Muscle of arm (tissue), 12 donors: Measurements from ENCODE around the gene TARS1. TPM values are rescaled to one million over a fixed set of nuclear protein-coding genes. Genes with fewer than 3 reads are reported as not detected.
"Not testable (repeated sequence)": the region's sequence is repeated elsewhere in the genome, so short reads cannot be mapped to it uniquely, and the experiment has no call there.

Experiments used
- DNase-seq: peaks from one replicate; pipeline ENCODE4 v3.0.0-alpha.2; 2013
- polyA plus RNA-seq, 12 donors: library from polyadenylated mRNA; unstranded; fragments of 120-200 nt; gene quantifications; one replicate each; pipeline ENCODE4 v1.2.1, GENCODE V29; 2013; ENCODE audit not compliant: insufficient read length in 12 of 12

The TARS1 gene
- polyA plus RNA-seq, 12 donors: 69.0 to 120 (median 81.0) TPM; not detected in 1

- DNase-seq: no peak
Measured at GRCh38 chr5:33479311-33479710, 38.5 kb downstream of the TARS1 start.

- DNase-seq: no peak
Measured at GRCh38 chr5:33480876-33481275, 40.1 kb downstream of the TARS1 start.

- no peak for DNase-seq
Measured at GRCh38 chr5:33482335-33482734, 41.6 kb downstream of the TARS1 start.

GRCh38 chr5:33487236-33487635 is 46.5 kb downstream of the TARS1 start:
- DNase-seq: no peak

- no peak for DNase-seq
Measured at GRCh38 chr5:33488558-33489355, 48.0 kb downstream of the TARS1 start.

- no peak for DNase-seq
Measured at GRCh38 chr5:33489481-33490067, 48.8 kb downstream of the TARS1 start.

GRCh38 chr5:33490071-33490665 is 49.4 kb downstream of the TARS1 start:
- DNase-seq: no peak

- DNase-seq: no peak
Measured at GRCh38 chr5:33491941-33492340, 51.2 kb downstream of the TARS1 start.

- peak; percentile 21 for DNase-seq
Measured at GRCh38 chr5:33494466-33494865, 53.7 kb downstream of the TARS1 start.

- no peak for DNase-seq
Measured at GRCh38 chr5:33501260-33501659, 60.5 kb downstream of the TARS1 start.

GRCh38 chr5:33501899-33502298 is 61.1 kb downstream of the TARS1 start:
- DNase-seq: no peak

GRCh38 chr5:33504570-33504969 is 63.8 kb downstream of the TARS1 start:
- DNase-seq: no peak

GRCh38 chr5:33507426-33507825 is 66.7 kb downstream of the TARS1 start:
- no peak for DNase-seq

GRCh38 chr5:33509036-33509435 is 68.3 kb downstream of the TARS1 start:
- DNase-seq: no peak

- DNase-seq: no peak
Measured at GRCh38 chr5:33513462-33514185, 72.9 kb downstream of the TARS1 start.

GRCh38 chr5:33515366-33515765 is 74.6 kb downstream of the TARS1 start:
- not testable (repeated sequence) for DNase-seq

GRCh38 chr5:33516421-33516820 is 75.7 kb downstream of the TARS1 start:
- DNase-seq: no peak
